Neural cell (in vitro differentiated cells): ENCODE measurements around the gene MAD1L1.

Experiments
- CTCF ChIP-seq: fragments of 450-650 bp; IDR thresholded peaks from 2 replicates; pipeline ENCODE4 v1.5.1; 2014; ENCODE audit warnings: antibody characterized with exemption, mild to moderate bottlenecking, moderate library complexity; ENCODE audit not compliant: poor library complexity, severe bottlenecking
- EP300 ChIP-seq: fragments of 450-650 bp; conservative IDR thresholded peaks from 2 replicates; pipeline ENCODE4 v1.6.1; 2014; ENCODE audit warnings: antibody characterized with exemption, mild to moderate bottlenecking, moderate library complexity; ENCODE audit not compliant: poor library complexity, severe bottlenecking
- EZH2 ChIP-seq: fragments of 200-600, 300-800 bp; shearing (Covaris generic), sonication (generic); IDR thresholded peaks from 2 replicates; pipeline ENCODE4 v1.6.1; 2014; ENCODE audit warnings: antibody characterized with exemption, low read length, borderline replicate concordance, mild to moderate bottlenecking; ENCODE audit not compliant: insufficient read depth, poor library complexity, severe bottlenecking
- TAF1 ChIP-seq: IDR thresholded peaks from 2 replicates; pipeline ENCODE4 v1.6.1; 2012; ENCODE audit warnings: low read depth

DNA sequence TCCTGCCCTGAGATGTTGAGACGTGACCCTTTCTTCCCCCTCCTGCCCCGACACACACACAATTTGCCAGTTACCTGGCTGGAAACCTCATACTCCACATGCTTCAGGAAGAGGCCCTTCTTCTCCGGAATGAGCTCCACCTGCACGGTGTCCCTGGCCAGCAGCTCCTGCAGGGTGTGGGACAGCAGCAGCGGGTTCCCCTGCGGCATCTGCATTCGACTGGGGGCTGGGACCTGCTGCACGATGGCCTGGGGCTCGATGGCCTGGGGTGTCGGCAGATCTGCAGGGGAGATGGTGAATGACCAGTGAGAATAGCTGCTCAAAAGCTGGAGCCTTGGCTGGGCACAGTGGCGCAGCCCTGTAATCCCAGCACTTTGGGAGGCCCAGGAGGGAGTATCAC lies 45.3 kb upstream of the MAD1L1 start:
- TF ChIP-seq EP300 (no peak), EZH2 (no peak), TAF1 (no peak), CTCF (no peak)
